Measurements from ENCODE around the gene CDC42BPA. TPM values are rescaled to one million over a fixed set of nuclear protein-coding genes. Genes with fewer than 3 reads are reported as not detected.

Gene CDC42BPA
- total RNA-seq, 1 experiment from 2014 or later = 30.1 TPM

DNA sequence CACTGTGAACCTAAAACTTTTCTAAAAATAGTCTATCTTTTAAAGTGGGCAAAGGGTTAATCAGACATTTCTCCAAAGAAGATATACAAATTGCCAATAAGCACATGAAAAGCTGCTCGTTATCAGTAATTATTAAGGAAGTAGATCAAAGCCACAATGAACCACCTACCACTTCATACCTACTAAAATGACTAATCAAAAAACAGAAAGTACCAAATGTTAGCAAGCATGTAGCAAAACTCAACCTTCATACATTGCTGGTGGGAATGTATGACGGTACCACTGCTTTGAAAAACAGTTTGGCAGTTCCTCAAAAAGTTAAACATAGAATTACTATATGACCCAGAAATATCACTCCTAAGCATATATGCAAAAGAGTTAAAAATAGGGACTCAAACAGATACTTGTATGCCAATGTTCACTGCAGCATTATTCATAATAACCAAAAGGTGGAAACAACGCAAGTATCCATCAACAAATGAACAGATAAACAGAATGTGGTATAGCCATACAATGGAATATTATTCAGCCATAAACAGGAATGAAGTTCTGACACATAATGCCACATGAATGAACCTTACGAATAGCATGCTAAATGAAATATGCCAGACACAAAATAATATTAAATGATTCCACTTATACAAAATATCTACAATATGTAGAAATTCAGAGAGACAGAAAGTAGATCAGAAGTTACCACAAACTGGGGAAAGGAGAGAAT is 21.1 kb downstream of the CDC42BPA start:
- Histone ChIP-seq H2AK5ac (ENCODE audit: insufficient read length, low read length) (no peak overlapping the region), H3K9me3 (ENCODE audit: control insufficient read depth, low read depth, low read length) (no peaks in the 10 kb centered on the region), H3K4me2 (ENCODE audit: insufficient read depth, insufficient read length, low read length) (no peak overlapping the region), H2BK12ac (ENCODE audit: insufficient read length, low read depth, low read length) (no peak overlapping the region), H2BK120ac (ENCODE audit: low read depth, low read length, poor library complexity, severe bottlenecking) (no peak overlapping the region), H3K23me2 (ENCODE audit: insufficient read length, low read depth, low read length, poor library complexity, severe bottlenecking) (no peaks in the 10 kb centered on the region), H3K79me1 (ENCODE audit: insufficient read depth, low read depth, low read length, poor library complexity, severe bottlenecking) (peaks cover 2% of the 10 kb centered on the region), H4K20me1 (ENCODE audit: control insufficient read depth, insufficient read depth, insufficient read length) (no peaks in the 10 kb centered on the region), H2BK5ac (ENCODE audit: insufficient read length, low read length) (no peak overlapping the region), H3K23ac (ENCODE audit: insufficient read length, low read depth, low read length) (no peak overlapping the region), H2AFZ (ENCODE audit: low read length) (no peak overlapping the region), H3K14ac (ENCODE audit: insufficient read depth, low read length) (no peak overlapping the region), H4K5ac (ENCODE audit: insufficient read length, low read depth, low read length) (no peak overlapping the region), H4K91ac (ENCODE audit: insufficient read length, low read depth, low read length) (no peak overlapping the region), H4K8ac (replicated peaks; ENCODE audit: insufficient read length, low read depth, low read length) (no peak overlapping the region), H3K4me1 (ENCODE audit: insufficient read depth, low read length) (no peaks in the 10 kb centered on the region), H3K27me3 (ENCODE audit: insufficient read depth, low read length) (no peaks in the 10 kb centered on the region), H3K4ac (ENCODE audit: low read depth, low read length) (no peak overlapping the region), H3K9ac (ENCODE audit: extremely low read depth, insufficient read length, low read length) (no peak overlapping the region), H3K56ac (ENCODE audit: insufficient read length, low read depth, low read length) (no peak overlapping the region), H3K27ac (ENCODE audit: insufficient read length, low read depth, low read length) (no peak overlapping the region), H3K79me2 (ENCODE audit: insufficient read depth, low read length) (peaks cover 12% of the 10 kb centered on the region; the same call in 1 of the 2 replicates), H3K18ac (ENCODE audit: insufficient read length, low read depth, low read length) (no peak overlapping the region), H2BK15ac (ENCODE audit: low read depth, low read length) (no peak overlapping the region), H3T11ph (ENCODE audit: low read length) (no peak overlapping the region), H2BK20ac (ENCODE audit: low read depth, low read length, poor library complexity, severe bottlenecking) (no peak overlapping the region)
- H3K27me3 Mint-ChIP-seq (ENCODE audit: low read depth) = no peaks in the 10 kb centered on the region
- no CpG with 5 or more reads among the region's 4 CpGs for WGBS (ENCODE audit: extremely low coverage, insufficient read length, low lambda C conversion rate)
- peaks cover 7 to 8% of the 10 kb centered on the region in 2 experiments for H3K4me1 Mint-ChIP-seq
- H3K4me3 Mint-ChIP-seq = no peak overlapping the region
- TF ChIP-seq, protein P1, sequence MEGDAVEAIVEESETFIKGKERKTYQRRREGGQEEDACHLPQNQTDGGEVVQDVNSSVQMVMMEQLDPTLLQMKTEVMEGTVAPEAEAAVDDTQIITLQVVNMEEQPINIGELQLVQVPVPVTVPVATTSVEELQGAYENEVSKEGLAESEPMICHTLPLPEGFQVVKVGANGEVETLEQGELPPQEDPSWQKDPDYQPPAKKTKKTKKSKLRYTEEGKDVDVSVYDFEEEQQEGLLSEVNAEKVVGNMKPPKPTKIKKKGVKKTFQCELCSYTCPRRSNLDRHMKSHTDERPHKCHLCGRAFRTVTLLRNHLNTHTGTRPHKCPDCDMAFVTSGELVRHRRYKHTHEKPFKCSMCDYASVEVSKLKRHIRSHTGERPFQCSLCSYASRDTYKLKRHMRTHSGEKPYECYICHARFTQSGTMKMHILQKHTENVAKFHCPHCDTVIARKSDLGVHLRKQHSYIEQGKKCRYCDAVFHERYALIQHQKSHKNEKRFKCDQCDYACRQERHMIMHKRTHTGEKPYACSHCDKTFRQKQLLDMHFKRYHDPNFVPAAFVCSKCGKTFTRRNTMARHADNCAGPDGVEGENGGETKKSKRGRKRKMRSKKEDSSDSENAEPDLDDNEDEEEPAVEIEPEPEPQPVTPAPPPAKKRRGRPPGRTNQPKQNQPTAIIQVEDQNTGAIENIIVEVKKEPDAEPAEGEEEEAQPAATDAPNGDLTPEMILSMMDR (conservative IDR thresholded peaks at IDR 0.05) = no peak
- H3K36me3 Mint-ChIP-seq (ENCODE audit: insufficient read depth in 1 of 3, low read depth in 3 of 3) = peaks cover 4 to 10% (median 6%) of the 10 kb centered on the region in 3 experiments; a peak in 5 of 7 replicates
- no peak for DNase-seq
- no peak overlapping the region for H3K27ac Mint-ChIP-seq
- H3K9me3 Mint-ChIP-seq = peaks cover 0 to 2% of the 10 kb centered on the region in 2 experiments; a peak in 1 of 5 replicates

Measured in H9 (cell line).